Middle frontal gyrus (tissue), 1 donor: Measurements from ENCODE around the gene USH1C.
A peak's percentile ranks its signal among the peaks of the same experiment; 100 is the strongest.

ENCODE experiments used
- DNase-seq: peaks from one replicate; pipeline ENCODE4 v3.0.0-alpha.2; 2015; ENCODE audit warnings: low spot score; ENCODE audit errors: extremely low spot score

The USH1C gene

GRCh38 chr11:17528906-17529843 is 15.0 kb downstream of the USH1C start:
- no peak for DNase-seq

GRCh38 chr11:17528181-17528691 is 16.0 kb downstream of the USH1C start:
- DNase-seq: peak; percentile 33

- no peak for DNase-seq
Observed at GRCh38 chr11:17527628-17527995, 16.6 kb downstream of the USH1C start.

GRCh38 chr11:17526931-17527627 is 17.1 kb downstream of the USH1C start:
- no peak for DNase-seq

- no peak for DNase-seq
Observed at GRCh38 chr11:17526326-17526725, 17.9 kb downstream of the USH1C start.

GRCh38 chr11:17525570-17525969 is 18.6 kb downstream of the USH1C start:
- no peak for DNase-seq

- DNase-seq: no peak
Observed at GRCh38 chr11:17524221-17524620, 20.0 kb downstream of the USH1C start.

- DNase-seq: no peak
Observed at GRCh38 chr11:17522655-17523054, 21.6 kb downstream of the USH1C start.

GRCh38 chr11:17521106-17521900 is 22.9 kb downstream of the USH1C start:
- DNase-seq: no peak

- DNase-seq: no peak
Observed at GRCh38 chr11:17519061-17519885, 24.9 kb downstream of the USH1C start.

- no peak for DNase-seq
Observed at GRCh38 chr11:17518366-17518765, 25.9 kb downstream of the USH1C start.

- no peak for DNase-seq
Observed at GRCh38 chr11:17517186-17517585, 27.0 kb downstream of the USH1C start.

- no peak for DNase-seq
Observed at GRCh38 chr11:17516551-17517150, 27.6 kb downstream of the USH1C start.

- no peak for DNase-seq
Observed at GRCh38 chr11:17515443-17516176, 28.6 kb downstream of the USH1C start.

- no peak for DNase-seq
Observed at GRCh38 chr11:17514476-17514875, 29.7 kb downstream of the USH1C start.

GRCh38 chr11:17513853-17514252 is 30.4 kb downstream of the USH1C start:
- DNase-seq: no peak

GRCh38 chr11:17512101-17512500 is 32.1 kb downstream of the USH1C start:
- DNase-seq: no peak

GRCh38 chr11:17511571-17511970 is 32.6 kb downstream of the USH1C start:
- DNase-seq: no peak

- no peak for DNase-seq
Observed at GRCh38 chr11:17510507-17511206, 33.6 kb downstream of the USH1C start.
